ENCODE results near the gene ISM2.

Gene ISM2

GRCh38 chr14:77505031-77505430 lies 6.4 kb upstream of the ISM2 start:
- no peak for DNase-seq

GRCh38 chr14:77503138-77503537 lies 4.5 kb upstream of the ISM2 start:
- no peak for DNase-seq

DNA sequence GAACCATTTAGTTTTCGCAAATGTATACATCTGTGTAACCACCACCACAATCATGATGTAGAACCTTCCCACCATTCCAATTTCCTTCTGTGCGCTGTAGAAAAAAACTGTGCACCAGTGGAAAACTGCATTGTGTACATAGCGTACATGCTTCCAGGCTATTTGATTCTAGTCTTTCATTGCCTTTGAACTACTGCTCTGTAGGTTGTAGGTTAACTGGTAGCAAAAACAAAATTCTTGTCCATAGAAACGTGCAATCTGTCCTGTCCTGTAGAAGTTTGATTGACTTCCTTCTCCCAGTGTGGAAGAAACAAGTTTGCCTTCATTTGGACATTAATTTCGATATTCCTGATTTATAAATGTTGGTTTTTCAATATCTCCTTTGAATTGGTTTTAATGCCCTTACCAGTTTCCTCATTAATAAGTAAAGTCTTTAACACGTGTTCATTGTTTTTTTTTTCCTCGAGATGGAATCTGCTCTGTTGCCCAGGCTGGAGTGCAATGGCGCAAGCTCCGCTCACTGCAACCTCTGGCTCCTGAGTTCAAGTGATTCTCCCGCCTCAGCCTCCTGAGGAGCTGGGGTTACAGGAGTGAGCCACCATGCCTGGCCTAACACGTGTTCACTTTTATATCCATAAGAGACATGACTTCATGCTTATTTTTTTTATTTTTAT lies 3.6 kb upstream of the ISM2 start:
- no peak for DNase-seq

- DNase-seq, result no peak
These were observed 440 bp upstream of the ISM2 start for GRCh38 chr14:77498984-77499527.

DNA sequence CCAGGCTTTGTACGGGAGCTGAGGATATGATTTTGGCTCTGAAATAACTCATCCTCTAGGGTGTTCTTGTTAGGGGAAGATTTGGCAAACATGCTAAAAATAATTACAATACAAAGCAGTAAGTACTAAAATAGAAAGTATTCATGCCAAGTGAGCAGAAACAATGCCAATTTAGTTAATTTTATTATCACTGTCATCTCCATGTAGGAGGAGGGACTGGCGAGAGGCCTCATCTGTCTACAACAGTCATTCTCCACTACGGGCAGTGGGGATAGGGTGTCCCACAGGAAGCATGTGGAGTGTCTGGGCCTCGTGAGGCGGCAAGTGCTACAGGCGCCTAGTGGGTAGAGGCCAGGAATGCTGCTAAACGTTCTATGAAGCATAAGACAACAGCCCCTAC lies 3.3 kb downstream of the ISM2 start:
- DNase-seq, result no peak

DNA sequence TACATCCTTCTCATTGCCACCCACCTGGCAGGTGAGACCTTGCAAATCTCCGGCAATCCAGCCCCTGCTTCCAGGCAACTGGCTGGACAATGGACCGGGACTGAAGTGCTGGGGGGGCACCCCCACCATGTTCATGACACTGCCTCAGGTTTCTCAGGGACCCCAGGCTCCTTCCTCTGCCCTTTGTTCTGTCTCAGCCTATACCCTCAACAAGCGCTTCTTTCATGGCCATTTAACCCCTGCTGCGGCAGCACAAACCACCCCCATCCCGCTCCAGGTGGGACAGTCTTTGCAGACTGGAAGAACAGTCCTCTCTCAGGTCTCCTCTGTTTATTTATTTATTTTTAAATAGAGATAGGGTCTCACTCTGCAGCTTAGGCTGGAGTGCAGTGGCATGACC lies 7.6 kb downstream of the ISM2 start:
- no peak for DNase-seq

- DNase-seq, result no peak
These were observed 8.1 kb downstream of the ISM2 start for GRCh38 chr14:77490347-77490986.

DNA sequence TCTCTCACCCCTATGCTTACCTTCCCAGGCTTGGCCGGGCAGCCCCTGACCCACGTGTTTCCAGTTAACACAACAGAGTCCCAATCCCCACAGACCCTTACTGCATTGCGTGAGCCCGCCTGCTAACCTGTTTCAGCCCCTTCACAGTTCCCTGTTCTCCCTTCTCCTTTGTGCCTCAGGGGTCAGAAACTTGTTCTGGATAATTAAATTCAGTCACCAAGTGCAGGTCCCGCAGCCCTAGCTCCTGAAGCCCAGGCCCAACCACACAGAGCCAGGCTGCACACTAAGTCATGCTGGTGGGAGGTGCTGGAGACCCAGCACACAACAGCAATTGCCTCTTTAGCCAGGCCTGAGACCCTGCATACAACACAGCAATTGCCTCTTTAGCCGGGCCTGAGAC lies 9.6 kb downstream of the ISM2 start:
- no peak for DNase-seq

GRCh38 chr14:77488558-77488957 lies 10.1 kb downstream of the ISM2 start:
- DNase-seq, result no peak

- DNase-seq, result no peak
These were observed 12.5 kb downstream of the ISM2 start for GRCh38 chr14:77485901-77486678.

DNA sequence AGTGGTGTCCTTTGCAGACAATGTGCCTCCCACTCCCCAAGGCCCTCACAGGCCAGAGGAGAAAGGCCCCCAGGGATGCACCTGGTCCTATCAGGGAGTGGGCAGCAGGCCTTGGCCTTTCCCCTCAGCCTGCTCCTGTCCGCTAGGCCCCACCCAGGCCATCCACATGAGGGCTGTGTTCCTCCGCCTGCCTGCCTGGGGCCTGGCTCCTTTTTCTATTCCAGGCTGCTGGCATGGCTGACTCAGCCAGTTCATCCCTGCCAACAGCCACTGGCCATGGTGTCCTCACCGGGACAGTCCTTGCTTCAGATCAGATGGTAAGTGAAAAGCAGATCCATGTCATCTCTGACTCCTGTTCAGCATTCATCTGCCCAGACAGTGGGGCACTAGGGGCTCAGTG lies 13.4 kb downstream of the ISM2 start:
- no peak for DNase-seq

GRCh38 chr14:77482422-77482821 lies 16.2 kb downstream of the ISM2 start:
- no peak for DNase-seq

DNA sequence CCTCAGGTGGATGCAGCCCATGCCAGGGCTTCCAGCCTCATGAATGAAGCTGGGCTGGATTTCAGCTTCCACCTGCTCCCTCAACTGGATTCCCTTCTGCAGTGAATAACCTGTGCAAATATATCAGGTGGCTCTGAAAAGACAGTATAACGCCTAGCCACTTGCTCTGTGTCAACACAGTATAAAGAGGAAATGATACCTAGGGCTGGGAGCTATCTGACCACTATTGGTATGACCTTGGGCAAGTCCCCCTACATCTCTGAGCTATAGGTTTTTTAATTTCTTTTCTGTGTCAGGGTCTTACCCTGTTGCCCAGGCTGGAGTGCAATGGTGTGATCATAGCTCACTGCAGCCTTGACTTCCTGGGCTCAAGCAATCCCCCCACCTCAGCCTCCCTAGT lies 19.8 kb downstream of the ISM2 start:
- no peak for DNase-seq

- no peak for DNase-seq
These were observed 20.6 kb downstream of the ISM2 start for GRCh38 chr14:77478029-77478428.

DNA sequence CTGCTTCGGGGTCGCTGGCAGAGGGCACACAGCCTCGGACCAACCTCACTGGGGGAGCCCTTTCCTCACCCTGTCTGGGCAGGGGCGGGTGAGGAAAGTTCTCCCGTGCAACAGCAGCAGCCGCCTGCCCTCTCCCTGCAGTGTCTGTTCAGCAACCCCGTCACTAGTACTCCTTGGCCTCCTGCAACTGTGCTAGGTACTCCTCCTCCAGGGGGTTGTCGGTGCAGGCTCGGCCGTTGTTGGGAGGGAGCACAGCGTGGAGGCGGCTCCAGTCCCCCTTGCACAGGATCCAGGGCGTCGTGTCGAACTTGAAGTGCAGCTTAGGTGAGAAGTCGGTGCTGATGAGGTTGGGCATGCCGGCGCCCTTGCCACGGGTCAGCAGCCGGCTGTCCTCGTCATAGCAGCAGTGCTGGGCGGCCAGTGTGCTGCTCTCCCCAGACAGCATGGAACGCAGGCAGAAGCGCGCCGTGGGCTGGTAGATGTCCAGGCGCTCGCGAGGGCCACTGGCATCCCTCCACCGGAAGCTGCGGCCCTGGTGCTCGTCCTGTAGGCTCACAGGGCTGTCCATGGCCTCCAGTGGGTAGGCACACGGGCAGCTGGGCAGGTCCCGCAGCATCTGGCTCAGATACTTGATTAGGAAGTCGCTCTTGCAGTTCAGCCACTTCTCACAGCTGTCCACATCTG lies 23.0 kb downstream of the ISM2 start:
- DNase-seq, result no peak

- DNase-seq, result no peak
These were observed 24.0 kb downstream of the ISM2 start for GRCh38 chr14:77474479-77475177.

GRCh38 chr14:77473921-77474320 lies 24.7 kb downstream of the ISM2 start:
- no peak for DNase-seq

DNA sequence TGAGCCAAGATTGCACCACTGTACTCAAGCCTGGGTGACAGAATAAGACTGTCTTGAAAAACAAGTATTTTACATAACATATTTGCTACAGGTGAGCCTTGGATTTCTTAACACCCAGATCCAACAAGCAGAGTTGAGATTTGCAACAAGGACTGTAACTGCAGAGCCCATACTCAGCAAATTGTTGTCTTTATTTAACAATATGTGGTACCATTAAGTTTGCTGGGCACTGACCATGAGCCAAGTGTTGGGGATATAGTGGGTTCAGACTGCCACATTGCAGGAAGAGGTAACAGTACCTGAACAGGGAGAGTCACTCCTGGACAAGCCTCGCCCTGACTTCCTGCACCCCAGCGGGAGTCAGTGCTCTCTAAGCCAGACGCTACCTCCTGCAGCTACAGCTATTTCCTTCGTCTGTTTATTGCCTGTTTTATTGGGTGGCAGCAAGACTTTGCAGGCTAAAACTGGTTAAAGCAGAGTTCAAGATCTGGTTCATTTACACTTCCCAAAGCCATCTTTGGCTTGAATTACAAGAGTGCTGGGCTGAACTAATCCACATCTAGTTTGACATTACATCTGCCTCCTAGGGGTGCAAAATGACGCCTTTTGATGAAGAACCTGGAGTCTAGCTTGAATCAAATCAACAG lies 28.3 kb downstream of the ISM2 start:
- no peak for DNase-seq

GRCh38 chr14:77469539-77469938 lies 29.1 kb downstream of the ISM2 start:
- DNase-seq, result no peak

- DNase-seq, result no peak
These were observed 29.5 kb downstream of the ISM2 start for GRCh38 chr14:77469067-77469505.

DNA sequence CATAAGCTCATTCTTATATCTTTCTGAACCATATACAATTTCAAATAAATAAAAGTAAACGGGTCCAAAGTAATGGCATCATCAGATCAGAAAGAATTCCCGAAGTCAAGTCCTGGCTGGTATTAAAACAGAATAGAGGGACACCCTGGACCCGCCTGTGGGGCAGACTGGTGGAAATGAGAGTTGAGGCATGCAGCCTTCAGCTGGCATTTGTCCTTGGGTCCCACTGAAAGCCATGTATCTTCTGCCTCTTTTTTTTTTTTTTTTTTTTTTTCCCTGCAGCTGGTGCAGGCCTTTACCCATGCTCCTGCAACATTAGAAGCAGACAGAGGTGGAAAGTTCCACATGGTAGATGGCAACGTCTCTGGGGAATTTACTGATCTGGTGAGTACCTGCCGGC lies 30.8 kb downstream of the ISM2 start:
- DNase-seq, result no peak

DNA sequence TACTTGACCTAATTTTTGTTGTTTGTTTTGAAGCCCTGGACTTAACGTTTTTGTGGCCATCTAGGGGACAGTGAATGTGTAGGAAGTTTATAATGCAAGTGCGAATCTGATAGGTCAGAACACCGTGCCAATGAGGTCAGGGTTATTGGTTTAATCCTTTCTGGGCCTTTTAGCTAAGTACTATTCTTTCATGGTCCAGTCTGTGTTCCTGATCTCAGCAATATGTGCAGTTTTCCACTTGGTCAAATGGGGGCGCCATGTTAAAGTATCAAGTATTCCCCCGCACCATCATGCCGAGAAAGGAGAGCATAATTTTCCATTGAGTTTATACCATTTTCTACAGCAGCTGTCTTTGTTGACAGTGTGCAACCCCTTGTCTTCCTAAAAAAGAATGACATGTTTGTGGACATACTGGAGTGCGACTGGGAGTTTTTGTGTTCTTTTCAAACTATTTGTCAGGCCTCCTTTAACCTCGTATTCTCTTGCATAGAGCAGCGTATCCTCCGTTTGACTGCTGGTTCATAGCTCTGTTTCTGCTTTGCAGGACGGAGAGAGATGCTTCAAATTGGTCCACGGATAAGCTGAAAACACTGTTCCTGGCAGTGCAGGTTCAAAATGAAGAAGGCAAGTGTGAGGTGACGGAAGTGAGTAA lies 39.4 kb downstream of the ISM2 start:
- DNase-seq, result no peak

Measured in NCI-H1436 treated with DMSO at 0.1 percent for 48 hours (cell line).